A549 (cell line): ENCODE measurements around the gene DOCK1. TPM values are rescaled to one million over a fixed set of nuclear protein-coding genes. Genes with fewer than 3 reads are reported as not detected.

Experiments
- ATAC-seq, 2 experiments: fragments of 200-7000 bp in 1 of 2; fragments of >200 bp in 1 of 2; cut with Nextera tagmentation in 1 of 2; cut with Tn5 transposase in 1 of 2; 3 replicates each; pipeline versions ENCODE4 v1.8.0 to v1.9.1; 2018 to 2020; ENCODE audit warnings: mild to moderate bottlenecking in 1 of 2, moderate library complexity in 1 of 2
- CTCF ChIA-PET: fragments of 300-600 bp; sonication (Branson Sonifier 250); formaldehyde crosslinking; extraction: SDS; loops from one replicate; lab custom pipeline; 2021; ENCODE audit warnings: antibody characterized with exemption, inconsistent platforms; lab: Yijun Ruan, JAX
- POLR2A ChIA-PET: fragments of 350-600 bp; formaldehyde crosslinking; extraction: SDS; loops from one replicate; lab custom pipeline; 2021; ENCODE audit warnings: antibody characterized with exemption, inconsistent platforms; lab: Yijun Ruan, JAX
- DNase-seq, 2 experiments: peaks; one replicate each; pipeline versions ENCODE4 v3.0.0 to v3.0.0-alpha.2; 2011 to 2016; ENCODE audit warnings: low read depth in 1 of 2, low spot score in 1 of 2
- FAIRE-seq: peaks from 2 replicates; lab custom pipeline; 2011; peaks lifted over from hg19 to GRCh38; lab: Jason Lieb, UNC
- H3K27ac ChIP-seq, 2 experiments: fragments of >200 bp; sonication (Bioruptor Twin); formaldehyde crosslinking; 3 replicates each; pipeline ENCODE4 v1.5.1; 2016 to 2017
- H3K4me1 ChIP-seq: fragments of >200 bp; sonication (Bioruptor Twin); formaldehyde crosslinking; 3 replicates; pipeline ENCODE4 v1.6.1; 2016
- H3K4me2 ChIP-seq: fragments of >200 bp; sonication (Bioruptor Twin); formaldehyde crosslinking; 3 replicates; pipeline ENCODE4 v1.6.1; 2016
- H3K4me3 ChIP-seq: fragments of >200 bp; sonication (Bioruptor Twin); formaldehyde crosslinking; 3 replicates; pipeline ENCODE4 v1.5.1; 2016
- H3K9me3 ChIP-seq: fragments of >200 bp; sonication (Bioruptor Twin); formaldehyde crosslinking; 3 replicates; pipeline ENCODE4 v1.6.1; 2016
- ATOH8 ChIP-seq: fragments of 250-450 bp; sonication (Bioruptor Pico); IDR thresholded peaks from 2 replicates; pipeline ENCODE4 v1.5.0; 2020; ENCODE audit warnings: low read depth, mild to moderate bottlenecking, moderate library complexity
- CHD2 ChIP-seq: fragments of 150-350 bp; IDR thresholded peaks from 2 replicates; pipeline ENCODE4 v1.6.1; 2014; ENCODE audit warnings: low read length; ENCODE audit not compliant: partially characterized antibody
- CTCF ChIP-seq: fragments of >200 bp; sonication (Bioruptor Twin); formaldehyde crosslinking; IDR thresholded peaks from 3 replicates; pipeline ENCODE4 v1.5.1; 2016
- E2F6 ChIP-seq: IDR thresholded peaks from 2 replicates; pipeline ENCODE4 v1.6.1; 2012; ENCODE audit warnings: low read depth, borderline replicate concordance
- FOXS1 ChIP-seq: fragments of 250-450 bp; sonication (Bioruptor Pico); IDR thresholded peaks from 2 replicates; pipeline ENCODE4 v1.5.0; 2020; ENCODE audit warnings: mild to moderate bottlenecking, moderate library complexity
- GATA3 ChIP-seq: IDR thresholded peaks from 2 replicates; pipeline ENCODE4 v1.6.1; 2012; ENCODE audit warnings: borderline replicate concordance
- HEYL ChIP-seq: fragments of 250-450 bp; sonication (Bioruptor Pico); IDR thresholded peaks from 2 replicates; pipeline ENCODE4 v1.8.0; 2021; ENCODE audit warnings: mild to moderate bottlenecking, moderate library complexity
- HMGXB4 ChIP-seq: fragments of 250-450 bp; sonication (Bioruptor Pico); IDR thresholded peaks from 2 replicates; pipeline ENCODE4 v1.5.0; 2021; ENCODE audit warnings: mild to moderate bottlenecking, moderate library complexity, borderline replicate concordance
- HOXB13 ChIP-seq: fragments of 250-450 bp; sonication (Bioruptor Pico); IDR thresholded peaks from 2 replicates; pipeline ENCODE4 v1.5.0; 2020; ENCODE audit warnings: low read depth, mild to moderate bottlenecking, moderate library complexity
- JUNB ChIP-seq: fragments of >200 bp; sonication (Bioruptor Twin); formaldehyde crosslinking; IDR thresholded peaks from 2 replicates; pipeline ENCODE4 v1.6.1; 2016
- NFE2L2 ChIP-seq: fragments of 150-350 bp; conservative IDR thresholded peaks from 2 replicates; pipeline ENCODE4 v1.6.1; 2014; ENCODE audit warnings: low read length
- PBX3 ChIP-seq: IDR thresholded peaks from 2 replicates; pipeline ENCODE4 v1.6.1; 2012
- POLR2A ChIP-seq: IDR thresholded peaks from 2 replicates; pipeline ENCODE4 v1.6.1; 2012; ENCODE audit warnings: mild to moderate bottlenecking, low read length
- RAD21 ChIP-seq, 2 experiments: fragments of >200 bp in 1 of 2; sonication (Bioruptor Twin) in 1 of 2; formaldehyde crosslinking in 1 of 2; IDR thresholded peaks in 1 of 2; conservative IDR thresholded peaks in 1 of 2; 2 replicates in 1 of 2; 3 replicates in 1 of 2; pipeline ENCODE4 v1.6.1; 2012 to 2018; ENCODE audit warnings: inconsistent platforms in 1 of 2
- REST ChIP-seq: fragments of 200-600 bp; sonication (generic); IDR thresholded peaks from 2 replicates; pipeline ENCODE4 v1.6.1; 2016; ENCODE audit warnings: antibody characterized with exemption, mild to moderate bottlenecking, moderate library complexity
- RFX5 ChIP-seq: fragments of 450-650 bp; IDR thresholded peaks from 2 replicates; pipeline ENCODE4 v1.7.1; 2014; ENCODE audit warnings: antibody characterized with exemption, mild to moderate bottlenecking, moderate library complexity
- SREBF2 ChIP-seq: fragments of 450-650 bp; IDR thresholded peaks from 2 replicates; pipeline ENCODE4 v1.6.1; 2014; ENCODE audit warnings: mild to moderate bottlenecking, moderate library complexity
- TP53 ChIP-seq: fragments of 250-450 bp; sonication (Bioruptor Pico); IDR thresholded peaks from 2 replicates; pipeline ENCODE4 v1.5.0; 2021; ENCODE audit warnings: mild to moderate bottlenecking, moderate library complexity
- ZC3H11A ChIP-seq: fragments of 450-650 bp; IDR thresholded peaks from 2 replicates; pipeline ENCODE4 v1.6.1; 2014; ENCODE audit warnings: antibody characterized with exemption, mild to moderate bottlenecking
- WGBS: methylation state at CpG from one replicate; pipeline ENCODE4 v1.1.6; 2017; ENCODE audit errors: missing lambda C conversion rate; 5-methylcytosine and 5-hydroxymethylcytosine counted together
- polyA plus RNA-seq, 4 experiments: library from polyadenylated mRNA; depleted of rRNA in 3 of 4; stranded (reverse); fragments of >200 nt; fragmentation: RNase III in 1 of 4; extraction: RNeasy Plus Mini Kit Qiagen cat#74134 plus additional on column Dnase treatment in 1 of 4; gene quantifications; 2 replicates in 3 of 4; 3 replicates in 1 of 4; pipeline ENCODE4 v1.2.3, GENCODE V29; 2011 to 2017

DOCK1 gene
- polyA plus RNA-seq, 2 of the 4 experiments (the other 2 are of a cell fraction) = 22.6 to 28.2 TPM

- FAIRE-seq (no peak), ATAC-seq (no peak), DNase-seq (no peak)
- Histone ChIP-seq H3K4me3 (no peak overlapping the region), H3K4me1 (no peaks in the 10 kb centered on the region), H3K9me3 (no peaks in the 10 kb centered on the region), H3K4me2 (no peak overlapping the region), H3K27ac (no peak overlapping the region)
- no peak for TF ChIP-seq PBX3
- no peak for TF ChIP-seq GATA3
- no peak for TF ChIP-seq REST
- TF ChIP-seq RFX5 = no peak
- TF ChIP-seq TP53 = no peak
- TF ChIP-seq POLR2A = no peak
- no peak for TF ChIP-seq E2F6
- no peak for TF ChIP-seq JUNB
- no peak for TF ChIP-seq NFE2L2
- no peak for TF ChIP-seq RAD21 (conservative IDR thresholded peaks at IDR 0.05 in 1 of 2, IDR thresholded peaks at IDR 0.05 in 1 of 2)
- TF ChIP-seq FOXS1 = no peak
- no peak for TF ChIP-seq ZC3H11A
- no peak for TF ChIP-seq SREBF2
- no peak for TF ChIP-seq HMGXB4 (CRISPR knock-in tag)
- no peak for TF ChIP-seq ATOH8 (CRISPR knock-in tag)
- TF ChIP-seq CHD2 = no peak
- no peak for TF ChIP-seq HEYL (CRISPR knock-in tag)
- no peak for TF ChIP-seq HOXB13
- no peak for TF ChIP-seq CTCF
- ChIA-PET CTCF (interaction anchor here (1.1 kb wide), 1 partner anchor 15 kb away, joined by 3 read pairs; no protein-coding TSS in a partner anchor), POLR2A (no interaction called here)
- WGBS = 83% methylated on average over 6 of the region's 6 CpGs
These were observed 218.4 kb downstream of the DOCK1 start for GRCh38 chr10:127123626-127124025.
